SH-SY5Y (cell line): ENCODE data around the gene MAPT.

Experiments
- GATA2 ChIP-seq: IDR thresholded peaks from 2 replicates; pipeline ENCODE4 v1.6.1; 2011; ENCODE audit warnings: mild to moderate bottlenecking, low read depth, low read length
- GATA3 ChIP-seq: IDR thresholded peaks from 2 replicates; pipeline ENCODE4 v1.6.1; 2011; ENCODE audit warnings: low read depth, mild to moderate bottlenecking, low read length, moderate library complexity

DNA sequence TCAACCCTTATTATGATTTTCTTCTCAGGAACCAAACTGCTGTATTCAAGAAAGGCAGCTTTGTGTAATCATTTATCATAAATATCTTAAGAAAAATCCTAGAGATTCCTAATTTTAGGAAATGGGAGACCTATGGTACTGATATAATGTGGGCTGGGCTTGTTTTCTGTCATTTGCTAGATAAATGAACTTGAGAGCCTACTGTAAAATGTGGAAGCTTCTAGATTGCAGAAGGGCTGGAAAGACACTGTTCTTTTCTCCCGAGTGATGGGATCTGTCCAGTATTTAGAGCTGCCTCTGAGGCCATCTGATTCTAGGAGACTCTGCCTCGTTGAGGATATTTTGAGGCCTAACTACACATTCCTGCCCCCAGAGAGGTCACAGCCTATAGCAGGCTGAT, 84.8 kb downstream of the MAPT start:
- no peak for TF ChIP-seq GATA2
- TF ChIP-seq GATA3: no peak
